NB4 (cell line): Measurements from ENCODE around the gene GJC1.
"Not testable (repeated sequence)": the region's sequence is repeated elsewhere in the genome, so short reads cannot be mapped to it uniquely, and the experiment has no call there.

ENCODE experiments used
- MYC ChIP-seq: IDR thresholded peaks from 2 replicates; pipeline ENCODE4 v1.6.1; 2011; ENCODE audit warnings: low read depth, low read length
- POLR2A ChIP-seq: IDR thresholded peaks from 2 replicates; pipeline ENCODE4 v1.6.1; 2011; ENCODE audit warnings: mild to moderate bottlenecking; ENCODE audit not compliant: insufficient read length; ENCODE audit errors: extremely low read depth

DNA sequence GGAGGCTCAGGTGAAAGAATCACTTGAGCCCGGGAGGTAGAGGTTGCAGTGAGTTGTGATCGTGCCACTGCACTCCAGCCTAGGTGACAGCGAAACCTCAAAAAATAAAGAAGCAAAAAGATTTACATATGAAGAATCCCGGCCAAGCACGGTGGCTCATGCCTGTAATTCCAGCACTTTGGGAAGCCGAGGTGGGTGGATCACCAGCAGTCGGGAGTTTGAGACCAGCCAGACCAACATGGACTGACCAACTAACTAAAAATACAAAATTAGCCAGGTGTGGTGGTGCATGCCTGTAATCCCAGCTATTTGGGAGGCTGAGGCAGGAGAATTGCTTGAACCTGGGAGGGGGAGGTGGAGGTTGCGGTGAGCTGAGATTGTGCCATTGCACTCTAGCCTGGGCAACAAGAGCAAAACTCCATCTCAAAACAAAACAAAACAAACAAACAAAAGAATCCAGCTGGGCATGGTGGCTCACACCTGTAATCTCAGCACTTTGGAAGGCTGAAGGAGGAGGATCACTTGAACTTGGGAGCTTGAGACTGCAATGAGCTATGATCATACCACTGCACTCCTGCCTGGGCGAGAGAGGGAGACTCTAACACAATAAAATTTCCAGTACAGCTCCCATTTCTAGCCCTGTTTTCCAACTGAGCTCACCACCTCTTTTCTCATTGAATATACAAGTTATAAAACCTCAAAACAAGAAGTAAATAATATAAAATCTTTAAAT, 21.3 kb downstream of the GJC1 start:
- TF ChIP-seq POLR2A, MYC: not testable (repeated sequence)
